Upper lobe of left lung (tissue), 6 donors: ENCODE measurements around the gene KRR1. TPM values are rescaled to one million over a fixed set of nuclear protein-coding genes. Genes with fewer than 3 reads are reported as not detected.

Source experiments
- ATAC-seq, 2 donors: fragments of 200-7000 bp; cut with Tn5 transposase; one replicate each; pipeline ENCODE4 v1.9.1; 2022; ENCODE audit warnings: mild to moderate bottlenecking in 2 of 2, moderate library complexity in 2 of 2; ENCODE audit not compliant: low FRiP score in 2 of 2
- DNase-seq, 2 donors: peaks; one replicate each; pipeline ENCODE4 v3.0.0-alpha.2; 2019 to 2020
- H3K27ac ChIP-seq, 4 donors: fragments of 200-600 bp; sonication (generic); one replicate each; pipeline ENCODE4 v1.5.1; 2016 to 2019
- H3K27me3 ChIP-seq, 4 donors: fragments of 200-600 bp; sonication (generic); one replicate each; pipeline ENCODE4 v1.5.1; 2017 to 2019
- H3K36me3 ChIP-seq, 4 donors: fragments of 200-600 bp; sonication (generic); one replicate each; pipeline ENCODE4 v1.5.1; 2016 to 2019
- H3K4me1 ChIP-seq, 4 donors: fragments of 200-600 bp; sonication (generic); one replicate each; pipeline ENCODE4 v1.5.1; 2018 to 2019
- H3K4me3 ChIP-seq, 4 donors: fragments of 200-600 bp; sonication (generic); one replicate each; pipeline ENCODE4 v1.5.1; 2017 to 2019; ENCODE audit warnings: mild to moderate bottlenecking in 2 of 4, moderate library complexity in 1 of 4
- H3K9me3 ChIP-seq, 4 donors: fragments of 200-600 bp; sonication (generic); one replicate each; pipeline ENCODE4 v1.5.1; 2018 to 2019
- EP300 ChIP-seq, 4 donors: sonication (generic); formaldehyde crosslinking; IDR thresholded peaks; one replicate each; pipeline ENCODE4 v1.5.1; 2017; ENCODE audit warnings: antibody characterized with exemption in 4 of 4, control low read depth in 2 of 4
- POLR2A ChIP-seq, 4 donors: fragments of 450-650 bp; IDR thresholded peaks; one replicate each; pipeline ENCODE4 v1.5.1; 2016 to 2017; ENCODE audit warnings: antibody characterized with exemption in 4 of 4, mild to moderate bottlenecking in 2 of 4
- POLR2AphosphoS5 ChIP-seq, 2 donors: sonication (generic); formaldehyde crosslinking; IDR thresholded peaks; one replicate each; pipeline ENCODE4 v1.5.1; 2017; ENCODE audit warnings: antibody characterized with exemption in 2 of 2
- WGBS, 2 donors: methylation state at CpG; one replicate each; pipeline ENCODE4 v1.1.5; 2017 to 2018; 5-methylcytosine and 5-hydroxymethylcytosine counted together
- total RNA-seq, 6 donors: library from RNA; depleted of rRNA in 4 of 6; stranded (reverse); fragments of >200 nt in 4 of 6; gene quantifications; one replicate each; pipeline versions ENCODE4 v1.1.0 to v1.2.1, GENCODE V29; 2016 to 2021
- TF ChIP-seq, protein P1 (sequence below), 6 experiments: fragments of 450-650 bp in 4 of 6; fragments of 200-600 bp in 2 of 6; sonication (generic) in 2 of 6; IDR thresholded peaks; one replicate each; pipeline ENCODE4 v1.5.1; 2016 to 2019; ENCODE audit warnings: antibody characterized with exemption in 6 of 6
- donor health status: DM: no; HTN: no; CAD: no; lungs with moderate emphysema.
- donor health status: DM: no; HTN: yes; CAD: no; lungs with severe emphysema.

The KRR1 gene
- total RNA-seq, 6 donors from 2014 or later: 24.5 to 44.6 (median 35.7) TPM

DNA sequence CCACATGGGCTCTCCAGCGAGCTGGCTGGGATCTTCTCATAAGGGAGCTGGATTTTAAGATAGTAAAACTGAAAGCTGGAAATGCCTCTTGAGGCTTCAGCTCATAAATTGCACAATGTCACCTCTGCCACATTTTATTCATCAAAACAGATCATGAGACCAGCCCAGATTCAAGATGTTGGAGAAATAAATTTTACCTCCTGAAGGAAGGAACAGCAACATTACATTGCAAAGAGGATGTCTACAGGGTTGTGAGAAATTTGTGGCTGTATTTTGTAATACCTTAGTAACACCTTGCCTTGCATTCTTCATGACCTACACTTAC, 43.1 kb upstream of the KRR1 start:
- Histone ChIP-seq H3K27ac (no peak overlapping the region), H3K4me1 (peaks cover 0 to 14% (median 2%) of the 10 kb centered on the region in 4 donors), H3K4me3 (no peak overlapping the region), H3K36me3 (no peaks in the 10 kb centered on the region), H3K9me3 (no peaks in the 10 kb centered on the region), H3K27me3 (no peaks in the 10 kb centered on the region)
- 80 to 100% methylated on average over 1 of the region's 1 CpG for WGBS, 2 donors
- ATAC-seq (no peak), DNase-seq (no peak)
- TF ChIP-seq POLR2A (IDR thresholded peaks at IDR 0.05) (no peak), POLR2AphosphoS5 (IDR thresholded peaks at IDR 0.05) (no peak), EP300 (IDR thresholded peaks at IDR 0.05) (no peak)
- TF ChIP-seq, protein P1, sequence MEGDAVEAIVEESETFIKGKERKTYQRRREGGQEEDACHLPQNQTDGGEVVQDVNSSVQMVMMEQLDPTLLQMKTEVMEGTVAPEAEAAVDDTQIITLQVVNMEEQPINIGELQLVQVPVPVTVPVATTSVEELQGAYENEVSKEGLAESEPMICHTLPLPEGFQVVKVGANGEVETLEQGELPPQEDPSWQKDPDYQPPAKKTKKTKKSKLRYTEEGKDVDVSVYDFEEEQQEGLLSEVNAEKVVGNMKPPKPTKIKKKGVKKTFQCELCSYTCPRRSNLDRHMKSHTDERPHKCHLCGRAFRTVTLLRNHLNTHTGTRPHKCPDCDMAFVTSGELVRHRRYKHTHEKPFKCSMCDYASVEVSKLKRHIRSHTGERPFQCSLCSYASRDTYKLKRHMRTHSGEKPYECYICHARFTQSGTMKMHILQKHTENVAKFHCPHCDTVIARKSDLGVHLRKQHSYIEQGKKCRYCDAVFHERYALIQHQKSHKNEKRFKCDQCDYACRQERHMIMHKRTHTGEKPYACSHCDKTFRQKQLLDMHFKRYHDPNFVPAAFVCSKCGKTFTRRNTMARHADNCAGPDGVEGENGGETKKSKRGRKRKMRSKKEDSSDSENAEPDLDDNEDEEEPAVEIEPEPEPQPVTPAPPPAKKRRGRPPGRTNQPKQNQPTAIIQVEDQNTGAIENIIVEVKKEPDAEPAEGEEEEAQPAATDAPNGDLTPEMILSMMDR (IDR thresholded peaks at IDR 0.05): no peak

DNA sequence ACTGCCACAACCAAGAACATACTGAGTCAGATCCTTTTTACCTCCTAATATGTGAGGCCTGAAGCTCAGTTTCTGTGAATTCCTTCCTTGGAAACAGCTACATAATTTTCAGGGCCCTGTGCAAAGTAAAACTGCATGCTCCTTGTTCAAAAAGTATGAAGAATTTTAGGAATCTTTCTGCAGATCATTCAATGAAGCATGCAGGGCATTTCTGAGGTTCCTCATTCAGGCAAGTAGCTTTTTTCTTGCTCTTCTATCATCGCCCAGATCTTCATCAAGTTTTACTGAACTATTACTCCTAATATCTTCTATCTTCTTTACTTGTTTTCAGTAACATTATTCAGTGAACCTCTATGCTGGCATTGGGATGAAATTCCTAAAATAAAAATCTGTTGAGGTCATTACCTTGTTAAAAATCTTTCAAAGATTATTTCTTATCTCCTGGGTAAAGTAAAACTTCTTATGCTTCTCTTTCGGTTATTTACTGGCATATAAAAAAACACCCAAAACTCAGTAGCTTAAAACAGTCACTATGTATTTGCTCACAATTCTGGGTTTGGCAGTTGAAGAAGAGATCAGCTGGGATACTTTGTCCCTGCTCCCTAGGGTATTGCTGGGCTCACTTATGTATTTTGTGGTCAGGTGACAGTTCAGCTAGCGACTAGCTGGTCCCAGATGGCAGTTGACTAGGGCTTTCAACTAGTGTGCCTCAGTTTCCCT, 42.6 kb upstream of the KRR1 start:
- Histone ChIP-seq H3K4me3 (no peak overlapping the region), H3K36me3 (no peaks in the 10 kb centered on the region), H3K4me1 (peaks cover 0 to 14% (median 2%) of the 10 kb centered on the region in 4 donors), H3K27me3 (no peaks in the 10 kb centered on the region), H3K9me3 (no peaks in the 10 kb centered on the region), H3K27ac (no peak overlapping the region)
- TF ChIP-seq, protein P1 (IDR thresholded peaks at IDR 0.05): no peak
- TF ChIP-seq POLR2AphosphoS5 (IDR thresholded peaks at IDR 0.05): no peak
- no peak for TF ChIP-seq POLR2A (IDR thresholded peaks at IDR 0.05)
- ATAC-seq: no peak
- WGBS, 2 donors: 66 to 69% methylated on average over 3 of the region's 3 CpGs
- no peak for DNase-seq

DNA sequence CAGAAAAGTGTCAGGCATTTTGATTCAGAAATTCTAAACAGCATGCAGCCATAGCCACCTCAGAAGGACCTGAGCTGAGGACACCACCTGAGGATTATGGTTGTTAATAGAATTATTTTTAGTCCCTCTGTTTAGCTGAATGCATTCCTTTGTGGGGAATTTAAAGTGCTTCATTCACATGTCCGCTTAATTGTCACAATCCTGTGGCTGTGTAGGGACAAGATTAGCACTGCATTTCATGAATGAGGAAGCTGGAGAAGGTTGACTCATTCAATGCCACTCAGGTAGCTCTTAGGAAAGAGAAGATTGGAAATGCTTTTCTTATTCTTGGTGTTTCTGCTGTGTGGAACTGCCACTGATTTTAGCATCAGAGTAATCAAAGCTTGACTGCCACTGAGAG, 42.0 kb upstream of the KRR1 start:
- peaks cover 0 to 14% (median 2%) of the 10 kb centered on the region in 4 donors for H3K4me1 ChIP-seq
- 18 to 52% methylated on average over 1 of the region's 1 CpG for WGBS, 2 donors
- no peak for DNase-seq
- H3K27ac ChIP-seq: no peak overlapping the region
- no peak overlapping the region for H3K4me3 ChIP-seq
- no peaks in the 10 kb centered on the region for H3K36me3 ChIP-seq
- no peak for ATAC-seq
- TF ChIP-seq POLR2AphosphoS5 (IDR thresholded peaks at IDR 0.05) (no peak), POLR2A (IDR thresholded peaks at IDR 0.05) (no peak), EP300 (IDR thresholded peaks at IDR 0.05) (no peak)
- TF ChIP-seq, protein P1 (IDR thresholded peaks at IDR 0.05): no peak
- no peaks in the 10 kb centered on the region for H3K9me3 ChIP-seq
- H3K27me3 ChIP-seq: no peaks in the 10 kb centered on the region

DNA sequence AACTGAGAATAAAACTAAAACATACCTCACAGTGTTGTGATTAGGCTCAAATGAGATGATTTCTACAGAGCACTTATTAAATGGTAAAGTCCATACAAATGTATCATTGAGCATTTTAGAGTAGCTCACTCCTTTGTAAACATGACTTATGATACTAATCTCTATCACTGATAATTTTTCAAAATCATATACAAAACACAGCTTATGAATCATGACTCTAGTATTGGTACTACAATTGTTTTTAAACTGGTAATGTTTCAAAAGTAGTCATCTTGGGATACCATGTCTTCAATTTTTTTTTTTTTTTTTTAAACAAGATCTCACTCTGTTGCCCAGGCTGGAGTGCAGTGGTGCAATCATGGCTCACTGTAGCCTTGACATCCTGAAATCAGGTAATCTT, 40.1 kb upstream of the KRR1 start:
- DNase-seq (no peak), ATAC-seq (no peak)
- H3K27ac ChIP-seq: no peak overlapping the region
- H3K36me3 ChIP-seq: no peaks in the 10 kb centered on the region
- no peaks in the 10 kb centered on the region for H3K9me3 ChIP-seq
- no peaks in the 10 kb centered on the region for H3K27me3 ChIP-seq
- no peak for TF ChIP-seq EP300 (IDR thresholded peaks at IDR 0.05)
- TF ChIP-seq POLR2AphosphoS5 (IDR thresholded peaks at IDR 0.05): no peak
- TF ChIP-seq, protein P1 (IDR thresholded peaks at IDR 0.05): no peak
- no peak for TF ChIP-seq POLR2A (IDR thresholded peaks at IDR 0.05)
- H3K4me3 ChIP-seq: no peak overlapping the region
- H3K4me1 ChIP-seq: peaks cover 0 to 14% (median 2%) of the 10 kb centered on the region in 4 donors
